ENCODE data around the gene NAA60.

Gene NAA60

DNA sequence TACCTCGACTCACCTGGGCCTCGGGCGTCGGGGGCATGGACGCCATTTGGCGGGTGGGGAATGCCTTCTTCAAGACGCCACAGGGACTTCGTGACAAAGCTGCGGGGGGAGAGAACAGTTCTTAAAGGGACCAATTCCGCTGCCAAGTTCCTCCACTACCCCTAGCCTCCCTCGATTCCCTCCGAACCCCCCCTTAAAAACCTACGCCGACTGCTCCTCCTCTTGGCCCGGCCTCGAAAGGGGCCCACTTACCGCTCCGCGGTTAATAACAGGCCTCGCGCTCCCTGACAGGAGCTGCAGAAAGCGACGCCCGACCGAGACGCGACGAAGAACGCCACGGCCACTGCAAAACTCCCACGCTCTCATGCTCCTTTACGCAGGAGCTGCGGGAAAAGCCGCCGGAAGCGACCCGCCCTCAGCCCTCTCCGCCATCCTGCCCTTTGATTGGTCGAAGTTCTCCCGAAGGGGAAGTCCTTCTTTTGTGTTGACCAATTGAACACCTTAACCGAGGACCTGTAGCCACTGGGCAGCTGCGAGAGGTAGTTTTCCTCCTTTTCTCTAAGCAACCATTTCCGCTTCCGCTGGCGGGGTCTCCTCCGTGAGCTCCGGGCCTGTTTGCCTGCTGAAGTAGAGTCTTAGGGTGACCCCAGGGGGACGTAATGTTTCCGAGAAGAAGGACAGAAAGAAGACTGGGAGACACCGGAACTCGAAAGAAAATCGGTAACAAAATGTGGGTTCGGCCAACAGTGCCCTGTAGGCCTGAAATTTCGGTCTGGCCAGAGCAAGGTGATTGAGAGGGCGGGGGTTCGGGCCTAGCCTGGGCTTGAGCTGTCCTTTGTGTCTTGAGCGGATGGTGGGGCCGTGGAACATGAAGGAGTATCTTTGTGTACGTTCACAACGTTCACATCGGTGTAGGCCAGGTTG lies at the start of gene NAA60, which contains the start of gene ZNF597:
Gene NAA60, plus strand, starts transcription at position 573 of the 924 bp plus-strand sequence. CDS start 32,548 bp downstream, outside the sequence.
Gene ZNF597, minus strand, starts transcription at position 397 of the 924 bp plus-strand sequence. Its CDS starts 351 bp downstream, at position 46.
- DNase-seq: peak; percentile 95

DNA sequence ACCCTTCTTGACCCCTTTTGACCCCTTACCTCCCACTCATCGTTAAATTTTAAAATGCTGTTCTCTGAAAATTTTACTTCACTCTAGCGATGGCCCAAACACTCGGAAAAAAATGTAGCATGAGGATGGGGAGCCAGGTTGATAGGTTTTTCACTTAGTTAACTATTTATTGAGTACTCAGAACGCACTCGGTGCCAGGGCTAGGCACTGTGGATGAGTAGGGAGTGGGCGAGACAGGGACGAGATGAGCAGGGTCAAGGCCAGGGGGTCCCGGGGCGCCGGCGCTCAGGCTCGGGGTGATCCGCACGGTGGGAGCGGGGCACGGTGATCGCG lies 43.1 kb upstream of the NAA60 start:
- no peak for DNase-seq

DNA sequence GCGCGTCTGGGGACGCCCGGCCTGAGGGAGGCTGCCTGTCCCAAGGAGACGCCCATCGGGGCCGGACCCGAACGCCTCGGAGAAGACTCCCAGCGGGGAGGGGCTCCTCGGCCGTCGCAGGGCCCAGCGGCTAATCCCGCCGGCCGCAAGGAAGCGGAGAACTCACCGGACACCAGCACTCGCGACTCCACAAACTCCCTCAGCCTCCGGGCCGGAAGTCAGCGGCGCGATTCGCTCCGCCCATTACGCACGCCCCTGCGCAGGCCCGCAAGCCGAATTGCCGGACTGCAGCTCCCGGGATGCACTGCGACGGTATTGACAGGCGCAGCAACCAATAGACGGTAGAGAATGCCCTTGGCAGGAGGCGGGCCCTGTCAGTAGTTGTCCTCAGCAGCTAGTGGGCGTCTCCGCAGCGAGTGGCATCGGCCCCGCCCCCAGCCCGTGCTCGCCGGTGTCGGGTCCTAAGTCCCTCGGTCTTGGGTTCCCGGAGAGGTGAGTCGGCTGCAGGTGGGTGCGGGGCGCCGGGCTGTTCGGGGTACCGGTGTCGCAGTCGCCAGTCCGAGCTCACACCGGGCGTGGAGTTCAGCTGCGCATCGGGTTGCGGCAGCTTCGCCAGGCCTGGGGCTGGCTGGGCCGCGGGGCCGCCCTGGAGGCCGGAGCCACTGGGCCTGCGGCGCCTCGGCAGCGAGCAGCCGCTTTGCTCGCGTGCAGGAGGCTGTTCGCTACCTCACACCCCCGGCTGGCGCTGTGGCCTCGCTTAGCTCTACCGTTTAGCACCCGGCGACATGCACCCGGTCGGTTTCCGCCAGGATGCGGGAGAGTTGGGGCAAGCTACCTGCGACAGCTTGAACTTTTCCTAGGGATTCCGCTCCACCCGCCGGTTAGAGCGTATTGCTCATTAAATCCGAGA lies 42.4 kb upstream of the NAA60 start, which contains the start of the genes ZNF174 and ZSCAN32:
Gene ZNF174, plus strand, starts transcription at position 437 of the 910 bp plus-strand sequence. CDS start 790 bp downstream, outside the sequence.
Gene ZSCAN32, minus strand, starts transcription at position 226 of the 910 bp plus-strand sequence. CDS start 3,447 bp downstream, outside the sequence.
- peak; percentile 99 for DNase-seq

DNA sequence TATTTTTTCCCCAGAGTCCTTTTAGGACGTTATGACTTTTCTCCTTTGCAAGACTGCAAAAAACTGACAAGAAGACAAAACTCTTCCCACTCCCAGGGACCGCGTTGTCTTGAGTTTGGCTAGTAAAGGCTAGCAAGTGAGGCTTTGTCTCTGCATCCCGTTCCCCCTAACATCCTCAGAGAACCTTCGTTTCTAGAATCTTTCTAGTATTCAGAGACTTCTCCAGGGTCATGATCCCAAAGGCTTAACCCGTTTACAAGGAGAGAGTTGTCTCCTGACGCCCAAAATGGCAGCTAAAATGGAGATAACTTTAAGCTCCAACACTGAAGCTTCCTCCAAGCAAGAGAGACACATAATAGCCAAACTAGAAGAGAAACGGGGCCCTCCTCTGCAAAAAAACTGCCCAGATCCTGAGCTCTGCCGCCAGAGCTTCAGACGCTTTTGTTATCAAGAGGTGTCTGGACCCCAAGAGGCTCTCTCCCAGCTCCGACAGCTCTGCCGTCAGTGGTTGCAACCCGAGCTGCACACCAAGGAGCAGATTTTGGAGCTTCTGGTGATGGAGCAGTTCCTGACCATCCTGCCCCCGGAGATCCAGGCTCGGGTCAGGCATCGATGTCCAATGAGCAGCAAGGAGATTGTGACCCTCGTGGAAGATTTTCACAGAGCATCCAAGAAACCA lies 41.6 kb upstream of the NAA60 start:
- DNase-seq: peak; percentile 67

DNA sequence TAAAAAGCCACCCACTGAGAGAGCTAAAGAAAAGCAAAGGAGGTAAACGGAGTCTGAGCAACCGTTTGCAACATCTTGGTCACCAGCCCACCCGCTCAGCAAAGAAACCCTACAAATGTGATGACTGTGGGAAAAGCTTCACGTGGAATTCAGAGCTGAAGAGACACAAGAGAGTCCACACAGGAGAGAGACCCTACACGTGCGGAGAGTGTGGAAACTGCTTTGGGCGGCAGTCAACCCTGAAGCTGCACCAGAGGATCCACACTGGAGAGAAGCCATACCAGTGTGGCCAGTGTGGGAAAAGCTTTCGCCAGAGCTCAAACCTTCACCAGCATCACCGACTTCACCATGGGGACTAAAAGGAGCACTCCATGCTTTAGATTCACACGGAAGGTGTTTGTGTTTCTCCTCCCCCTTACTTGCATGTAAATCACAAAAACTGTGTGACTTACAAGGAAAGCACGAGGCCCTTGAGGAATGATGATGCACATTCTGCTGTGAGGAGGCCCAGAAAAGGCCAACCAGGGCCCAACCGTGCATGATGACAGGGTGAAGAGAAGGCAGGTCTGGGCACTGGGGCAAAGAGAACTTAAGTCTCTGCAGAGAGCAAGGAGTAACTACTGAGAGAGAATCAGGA lies 34.8 kb upstream of the NAA60 start:
- no peak for DNase-seq

DNA sequence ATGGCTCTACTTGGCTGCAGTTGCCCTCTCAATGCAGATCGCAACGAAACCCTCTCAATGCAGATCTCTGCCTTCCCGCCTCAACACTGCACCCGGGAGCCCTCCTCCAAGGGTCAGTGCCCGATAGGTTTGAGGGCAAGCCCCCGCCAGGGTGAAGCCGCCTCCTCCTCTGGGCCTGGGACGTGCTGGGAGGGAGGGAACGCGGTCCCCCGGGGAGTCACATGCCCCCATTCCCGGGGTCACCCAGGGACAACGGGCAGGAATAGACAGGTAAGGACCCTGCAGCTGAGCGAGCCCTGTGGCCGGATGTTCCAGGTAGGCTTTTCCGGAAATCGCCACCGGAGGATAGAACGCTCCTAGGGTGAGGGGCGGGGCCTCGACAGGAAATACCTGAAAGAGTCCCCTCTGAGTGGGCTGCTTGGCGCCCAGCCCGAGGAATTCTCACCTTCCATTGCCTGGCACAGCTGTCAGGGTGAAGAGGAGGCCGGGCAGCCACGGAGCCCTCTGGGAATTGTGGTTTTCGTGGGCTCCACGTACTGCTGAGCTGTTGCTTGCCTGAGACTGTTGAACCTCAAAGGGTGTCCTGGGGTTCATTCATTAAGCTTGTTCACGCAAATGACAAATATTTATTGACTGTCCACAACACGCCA lies 29.6 kb upstream of the NAA60 start:
- no peak for DNase-seq

DNA sequence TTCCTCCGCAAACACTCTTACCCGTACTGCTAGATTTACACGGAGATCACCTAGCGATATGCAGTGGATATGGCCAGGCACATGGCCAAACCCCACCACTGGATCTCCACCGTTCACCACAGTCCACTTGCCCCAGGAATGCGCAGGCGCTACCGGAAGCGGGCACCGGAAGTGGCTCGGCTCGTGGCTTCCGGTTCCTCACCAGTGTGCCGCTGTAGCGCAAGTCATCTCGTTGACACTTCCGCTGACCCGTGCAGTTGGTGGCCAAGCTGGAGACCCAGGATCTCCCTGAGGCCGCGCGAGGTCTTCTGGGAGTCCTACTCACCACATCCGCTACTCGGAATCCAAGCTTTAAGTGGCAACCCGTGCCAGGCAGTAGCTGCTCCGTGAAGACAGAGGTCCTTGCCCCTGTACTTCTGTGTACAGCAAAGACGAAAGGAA lies 11.7 kb upstream of the NAA60 start:
- no peak for DNase-seq

DNA sequence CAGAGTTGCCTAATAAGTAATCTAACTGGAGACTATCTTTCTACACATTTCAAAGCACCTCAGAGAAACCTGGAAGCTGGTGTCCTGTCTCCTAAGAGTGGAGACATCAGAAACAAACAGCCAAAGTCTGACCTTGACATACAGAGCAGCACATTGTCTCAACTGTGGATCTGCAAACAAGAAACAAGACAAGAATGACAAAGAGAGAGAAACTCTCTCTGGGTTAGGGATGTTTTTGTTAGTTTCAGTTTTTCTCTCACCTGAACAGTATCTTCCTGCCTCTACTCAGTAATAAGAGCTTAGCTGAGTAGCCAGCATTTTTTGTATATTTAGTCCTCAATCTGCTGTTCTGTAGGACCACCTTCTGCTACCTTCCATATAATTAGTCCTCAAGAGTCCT lies 9.1 kb upstream of the NAA60 start:
- DNase-seq: no peak

DNA sequence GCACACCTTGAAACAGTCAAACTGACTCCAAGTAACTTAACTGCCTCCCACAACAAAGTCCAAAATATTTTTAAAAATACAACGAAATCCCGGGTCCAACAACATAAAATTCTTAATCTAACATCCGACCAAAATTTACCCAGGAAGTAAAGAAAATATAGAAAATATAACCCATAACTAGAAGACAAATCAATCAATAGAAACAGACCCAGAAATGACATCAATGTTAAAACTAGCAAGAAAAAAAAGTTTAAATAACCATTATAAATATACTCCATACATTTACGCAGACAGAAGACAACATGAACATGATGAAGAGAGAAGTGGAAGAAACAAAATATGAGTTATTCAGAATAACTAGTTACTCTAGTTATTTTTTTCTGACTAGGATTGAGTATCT lies 3.8 kb upstream of the NAA60 start:
- DNase-seq: no peak

DNA sequence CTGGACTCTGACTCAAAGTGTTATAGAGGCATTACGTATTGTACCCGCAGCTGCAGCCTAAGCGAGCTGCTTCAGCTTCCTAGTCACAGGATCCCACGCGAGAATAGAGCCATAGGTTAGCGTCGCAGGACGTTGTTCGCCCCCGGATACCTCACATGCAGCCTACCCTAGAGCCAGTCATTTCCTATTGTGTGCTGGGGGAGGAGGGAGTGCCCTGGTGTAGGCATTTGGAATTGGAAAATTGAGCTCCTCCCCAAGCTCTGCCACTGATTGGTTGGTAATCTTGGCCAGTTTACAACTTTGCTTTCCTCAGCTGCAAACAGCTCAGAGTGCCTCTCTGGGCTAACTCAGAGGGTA lies 530 bp downstream of the NAA60 start:
- peak; percentile 62 for DNase-seq

DNA sequence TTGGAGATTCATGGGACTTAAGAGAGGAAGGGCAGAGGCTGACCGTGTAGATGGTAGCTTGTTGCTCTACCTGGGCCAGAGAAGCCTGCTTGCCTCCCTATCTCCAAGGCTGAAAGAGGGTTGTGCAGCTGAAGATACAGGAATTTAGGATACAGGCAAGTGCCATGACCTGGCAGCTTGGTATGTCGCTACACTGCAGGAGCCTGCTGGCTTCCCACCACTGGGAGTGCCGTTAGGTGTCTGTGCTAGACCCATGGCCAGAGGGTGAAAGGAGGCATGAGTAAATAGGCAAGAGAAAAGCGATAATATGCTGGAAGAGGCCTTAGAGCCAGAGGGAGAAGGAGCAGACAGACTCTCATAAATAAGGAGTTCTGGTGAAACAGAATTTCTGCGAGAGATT lies 10.6 kb downstream of the NAA60 start:
- no peak for DNase-seq

DNA sequence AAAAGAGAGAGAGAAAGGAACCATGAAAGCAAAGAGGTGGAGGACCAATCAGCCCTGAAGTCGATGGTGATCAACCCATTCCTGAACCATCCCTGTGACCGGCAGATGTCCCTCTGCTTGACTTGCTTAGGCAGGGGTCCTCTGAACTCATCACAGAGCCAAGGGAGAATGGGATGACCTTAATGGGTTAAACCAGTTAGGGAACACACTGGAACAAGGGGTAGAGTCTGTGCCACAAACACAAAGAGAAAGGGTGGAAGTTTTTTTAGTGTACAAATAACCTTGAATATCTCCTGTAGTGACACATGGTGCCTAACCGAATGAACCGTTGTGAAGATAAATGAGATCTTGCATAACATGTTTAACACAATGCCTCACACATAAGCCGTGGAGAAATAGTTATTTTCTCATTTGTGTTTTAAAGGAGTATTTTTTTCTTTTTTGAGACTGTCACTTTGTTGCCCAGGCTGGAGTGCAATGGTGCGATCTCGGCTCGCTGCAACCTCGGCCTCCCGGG lies 11.2 kb downstream of the NAA60 start:
- no peak for DNase-seq

DNA sequence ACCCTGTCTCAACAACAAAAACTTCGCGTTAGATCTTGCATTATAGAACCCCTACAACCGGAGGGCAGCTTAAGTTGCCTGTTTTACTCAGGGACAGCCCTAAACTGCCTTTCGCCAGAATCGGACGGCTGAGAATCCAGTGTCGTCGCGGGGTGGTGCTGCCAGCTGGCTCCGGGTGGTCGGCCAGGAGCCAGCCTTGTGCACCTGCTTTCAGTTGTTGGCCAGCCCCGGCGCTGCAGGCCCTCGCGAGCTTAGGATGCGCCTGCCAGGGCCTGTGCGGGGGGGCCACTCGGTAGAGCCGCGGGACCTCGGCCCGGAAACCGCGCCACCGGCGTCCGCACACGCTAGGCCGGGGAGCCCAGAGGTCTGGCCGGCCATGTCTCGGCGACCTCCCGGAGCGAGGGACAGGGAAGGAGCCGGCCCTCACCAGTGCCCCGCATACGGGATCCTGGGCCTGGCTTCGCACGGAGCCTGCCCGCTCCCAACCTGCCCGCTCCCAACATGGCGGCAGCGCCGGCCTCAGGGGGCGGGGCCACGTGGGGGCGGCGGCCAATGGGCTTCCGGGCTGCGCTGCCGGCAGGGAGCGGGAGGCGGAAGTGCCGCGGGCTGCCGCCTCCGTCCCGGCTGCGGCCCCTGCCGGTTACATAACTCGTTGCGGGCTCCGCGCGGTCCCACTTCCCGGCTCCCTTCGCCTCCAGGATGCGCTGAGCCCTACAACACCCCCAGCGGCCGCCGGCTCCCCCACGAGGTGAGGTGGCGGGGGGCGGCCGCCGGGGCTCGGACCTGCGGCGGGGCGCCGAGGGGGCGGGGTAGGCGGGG lies 14.2 kb downstream of the NAA60 start:
- DNase-seq: peak; percentile 96

DNA sequence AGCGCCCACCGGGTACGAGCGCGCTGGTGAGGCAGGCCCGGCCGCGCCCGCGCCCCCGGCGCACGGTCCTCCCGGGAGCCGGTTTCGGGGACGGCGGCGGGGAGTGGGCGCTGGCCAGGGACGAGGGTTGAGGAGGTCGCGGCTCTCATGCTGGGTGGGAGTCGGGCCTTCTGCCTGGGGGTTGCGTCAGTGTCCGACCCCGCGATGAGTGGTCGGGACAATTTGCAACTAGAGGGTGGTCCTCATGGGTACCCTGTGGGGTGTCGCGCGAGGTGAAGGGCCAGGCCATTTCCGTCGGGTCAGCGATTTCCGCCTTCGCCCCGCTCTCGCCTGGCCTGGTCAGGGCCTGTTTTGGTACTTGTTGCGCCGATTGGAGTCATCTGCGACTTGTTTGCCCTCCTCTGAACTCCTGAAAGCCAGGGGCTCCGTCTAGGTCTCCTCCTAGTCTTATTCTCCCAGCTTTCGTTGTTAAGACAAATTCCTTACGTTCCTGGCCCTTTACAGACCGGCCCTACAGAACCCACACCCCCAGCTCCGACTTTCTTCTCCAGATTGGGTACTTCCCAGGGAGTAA lies 14.9 kb downstream of the NAA60 start:
- DNase-seq: peak; percentile 61

DNA sequence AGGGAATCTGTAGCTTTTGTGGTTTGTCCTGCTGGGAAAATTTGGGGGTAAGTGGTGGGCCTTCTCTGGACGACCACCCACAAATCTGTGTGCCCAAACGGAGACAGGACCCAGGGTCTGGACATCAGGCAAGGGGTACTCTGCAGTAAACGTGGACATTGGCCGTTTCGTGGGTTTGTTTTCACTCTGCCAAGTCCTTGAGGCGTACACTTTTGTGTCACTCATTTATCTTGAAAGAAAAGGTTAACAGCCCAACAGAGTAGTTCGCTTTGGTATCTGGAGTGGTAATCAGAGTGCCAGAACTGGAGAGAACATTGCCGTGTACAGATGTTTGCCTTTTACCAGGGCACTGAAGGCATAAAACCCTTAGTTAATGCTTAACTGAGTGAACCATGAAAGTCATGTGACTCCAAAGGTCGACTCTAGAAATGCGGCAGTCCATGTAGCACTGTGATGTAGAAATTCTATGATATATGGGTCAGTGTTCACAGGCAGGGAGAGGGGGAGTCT lies 15.4 kb downstream of the NAA60 start:
- DNase-seq: peak; percentile 71

DNA sequence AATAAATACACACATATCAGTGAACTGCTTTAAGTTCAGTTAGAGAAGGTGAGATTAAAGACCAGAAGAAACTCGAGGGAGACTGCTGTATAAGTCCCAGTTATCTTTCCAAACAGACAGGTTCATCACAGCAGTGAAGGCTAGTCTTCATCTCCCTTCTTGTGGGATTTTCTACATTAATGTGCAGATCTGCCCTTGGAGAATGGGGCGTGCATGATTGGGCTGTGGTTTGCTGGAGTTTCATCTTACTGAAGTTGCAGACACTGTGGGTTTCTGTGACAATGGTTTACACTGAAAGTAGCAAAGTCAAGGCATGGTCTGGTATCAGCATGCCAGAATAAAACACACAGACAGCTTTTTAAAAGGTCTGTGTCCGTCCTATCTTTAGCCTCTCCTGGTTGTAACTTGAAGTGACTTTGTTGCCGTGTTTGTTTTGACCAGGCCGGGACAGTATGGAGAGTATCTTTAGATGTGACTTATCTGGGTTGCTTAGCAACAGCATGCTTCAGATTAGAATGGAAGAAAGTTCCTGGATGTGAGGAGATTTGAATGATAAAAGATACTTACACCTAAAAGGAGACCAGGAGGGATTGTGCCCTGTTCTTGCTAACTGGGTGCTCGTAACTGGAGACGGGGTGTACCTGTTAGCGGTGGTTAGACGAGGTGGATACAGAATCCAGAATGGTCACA lies 16.1 kb downstream of the NAA60 start:
- DNase-seq: peak; percentile 71

DNA sequence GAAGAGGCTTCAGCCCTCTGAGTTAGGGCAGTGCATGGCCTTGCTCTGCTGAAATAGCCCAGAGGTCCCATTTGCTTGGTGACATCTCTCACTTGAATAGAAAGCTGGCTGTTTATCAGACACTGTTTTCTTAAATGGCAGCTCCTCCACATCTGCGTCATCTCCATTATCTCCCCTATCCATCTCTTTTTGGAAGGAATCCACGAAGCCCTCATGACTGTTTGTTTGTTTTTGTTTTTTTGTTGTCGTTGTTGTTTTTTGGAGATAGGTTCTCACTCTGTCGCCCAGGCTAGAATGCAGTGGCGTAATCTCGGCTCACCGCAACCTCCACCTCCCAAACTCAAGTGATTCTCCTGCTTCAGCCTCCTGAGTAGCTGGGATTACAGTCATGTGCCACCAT lies 16.6 kb downstream of the NAA60 start:
- DNase-seq: no peak

DNA sequence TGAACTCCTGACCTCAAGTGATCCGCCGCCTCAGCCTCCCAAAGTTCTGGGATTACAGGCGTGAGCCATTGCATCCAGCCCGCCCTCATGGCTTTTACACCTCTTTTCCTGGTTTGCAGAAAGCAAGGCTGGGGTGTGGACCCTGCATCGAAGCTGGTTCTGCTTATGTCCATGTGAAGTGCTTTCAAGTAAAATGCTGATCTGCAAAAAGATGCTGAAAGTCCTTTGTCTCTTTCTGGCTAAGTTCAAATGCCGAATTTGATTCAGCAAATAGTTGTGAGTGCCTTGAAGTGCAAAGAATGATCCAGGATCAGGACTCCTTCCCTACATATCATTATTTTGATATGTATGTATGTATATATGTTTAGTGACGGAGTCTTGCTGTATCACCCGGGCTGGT lies 17.1 kb downstream of the NAA60 start:
- DNase-seq: no peak

DNA sequence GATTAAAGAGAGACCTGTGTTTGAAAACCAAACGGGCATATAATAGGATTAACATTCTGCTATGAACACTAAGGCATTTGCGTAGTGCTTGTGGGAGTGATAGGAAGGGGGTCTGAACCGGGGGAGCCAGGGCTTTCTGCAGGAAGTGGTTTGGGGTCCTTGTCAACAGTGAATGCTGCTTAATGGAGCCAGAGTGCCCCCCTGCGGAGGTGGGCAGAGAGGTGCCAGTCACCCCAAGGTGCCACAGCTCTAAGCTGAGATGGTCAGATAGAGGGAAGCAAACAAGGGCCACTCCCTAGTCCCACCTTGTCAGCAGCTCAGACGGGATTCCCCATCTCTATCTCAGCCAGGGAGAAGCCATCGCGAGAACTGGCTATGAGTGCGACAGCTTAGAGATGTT lies 17.7 kb downstream of the NAA60 start:
- no peak for DNase-seq

Measured in OCI-M1 (cell line).